HG03159 (cell line): ENCODE data around the gene CHCHD6.
A peak's percentile ranks its signal among the peaks of the same experiment; 100 is the strongest.

Source experiments
- ATAC-seq: cut with Tn5 transposase; IDR thresholded peaks from one replicate; pipeline ENCODE4 v1.9.1; 2021; ENCODE audit warnings: mild to moderate bottlenecking, moderate library complexity; ENCODE audit not compliant: unreplicated experiment

CHCHD6 gene

DNA sequence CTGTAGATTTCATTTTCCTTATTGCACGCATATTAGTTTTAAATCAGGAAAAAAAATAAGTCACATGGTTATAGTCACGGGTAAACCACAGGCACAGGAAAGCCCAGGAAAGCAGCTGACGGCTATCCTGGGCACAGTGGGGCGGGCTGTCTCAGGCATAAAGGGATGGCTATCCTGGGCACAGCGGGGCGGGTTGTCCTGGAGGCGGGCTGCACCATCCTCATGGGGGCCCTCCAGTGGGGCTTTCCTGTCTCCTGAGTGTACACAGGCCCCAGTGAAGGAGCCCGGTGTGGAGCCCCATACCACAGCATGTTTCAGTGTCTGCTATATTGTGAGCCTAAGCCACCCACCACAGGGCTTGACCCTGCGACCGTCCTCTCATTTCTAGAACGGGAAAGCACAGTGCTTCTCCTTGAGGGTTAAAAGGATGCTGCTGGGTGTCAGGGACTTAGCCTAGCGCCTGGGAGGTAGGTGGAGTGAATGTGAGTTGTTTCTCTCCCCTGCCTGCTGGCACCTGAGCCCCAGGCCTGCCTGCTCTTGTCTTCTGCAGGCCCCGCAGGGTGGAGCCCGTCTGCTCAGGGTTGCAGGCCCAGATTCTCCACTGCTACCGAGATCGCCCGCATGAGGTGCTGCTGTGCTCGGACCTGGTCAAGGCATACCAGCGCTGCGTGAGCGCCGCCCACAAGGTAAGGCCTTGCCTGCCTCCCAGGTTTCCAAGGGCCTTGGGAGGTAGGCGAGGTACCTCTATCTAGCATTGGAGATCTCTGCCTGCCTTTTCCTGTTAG, 253.0 kb downstream of the CHCHD6 start:
- ATAC-seq = no peak

DNA sequence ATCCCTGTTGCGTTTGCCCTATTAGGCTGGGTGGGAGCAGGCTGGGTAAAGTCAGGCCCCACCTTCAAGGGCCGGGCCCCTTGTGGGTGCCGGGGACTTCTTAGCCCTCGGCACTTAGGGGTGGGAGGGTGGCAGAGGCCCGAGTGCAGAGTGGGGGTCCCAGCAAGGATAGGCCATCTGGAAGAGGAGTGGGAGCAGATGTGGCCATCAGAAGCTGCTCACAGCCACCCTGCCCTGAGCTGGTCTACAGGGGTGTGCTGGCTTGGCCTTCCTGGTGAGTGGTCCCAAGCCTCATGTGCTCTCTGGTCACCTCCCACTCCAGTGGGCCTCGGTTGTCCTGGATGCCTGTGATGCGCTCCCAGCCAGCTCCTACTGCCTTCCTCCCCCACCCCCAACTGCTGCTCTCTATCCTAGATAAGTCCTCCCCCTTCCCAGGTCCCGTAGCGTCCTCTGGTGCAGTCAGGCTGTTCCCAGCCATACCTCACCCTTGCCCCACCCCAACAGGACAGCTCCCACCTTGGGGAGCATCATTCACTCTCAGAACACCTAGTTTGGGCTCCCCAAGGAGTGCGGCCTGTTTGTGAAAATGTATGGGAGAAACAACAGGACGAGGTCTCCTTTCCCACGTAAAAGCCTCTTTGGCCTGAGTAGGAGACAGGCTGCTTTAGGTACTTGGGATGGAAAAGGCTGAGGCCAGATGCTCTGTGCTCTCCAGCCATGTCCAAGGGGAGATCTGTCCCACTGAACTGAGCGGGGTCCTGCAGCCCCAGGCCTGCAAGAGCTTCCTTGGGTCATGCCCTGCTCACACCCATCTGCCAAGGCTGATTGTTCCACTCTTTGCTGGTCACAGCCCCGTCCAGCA, 254.0 kb downstream of the CHCHD6 start:
- no peak for ATAC-seq

DNA sequence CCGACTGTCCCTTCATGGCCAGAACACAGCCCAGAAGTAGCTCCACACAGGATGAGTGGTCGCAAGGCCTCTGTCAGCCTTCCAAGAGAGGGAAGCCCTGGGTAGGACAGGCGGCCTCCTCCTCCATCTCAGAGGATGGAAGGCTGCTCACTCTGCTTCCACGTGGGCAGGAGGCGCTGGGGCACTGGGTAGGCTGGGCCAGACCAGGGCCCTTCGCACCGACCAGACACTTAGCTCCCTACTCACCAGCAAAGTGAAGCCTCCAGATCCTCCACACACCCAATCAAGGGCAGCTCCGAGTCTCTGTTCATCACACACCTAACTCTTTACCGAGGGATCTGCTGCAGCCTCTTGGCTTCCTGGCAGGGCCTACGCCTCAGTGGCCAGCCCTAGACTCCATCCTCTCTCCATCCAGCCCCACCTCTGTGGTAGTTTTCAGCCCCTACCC, 254.6 kb downstream of the CHCHD6 start:
- no peak for ATAC-seq

DNA sequence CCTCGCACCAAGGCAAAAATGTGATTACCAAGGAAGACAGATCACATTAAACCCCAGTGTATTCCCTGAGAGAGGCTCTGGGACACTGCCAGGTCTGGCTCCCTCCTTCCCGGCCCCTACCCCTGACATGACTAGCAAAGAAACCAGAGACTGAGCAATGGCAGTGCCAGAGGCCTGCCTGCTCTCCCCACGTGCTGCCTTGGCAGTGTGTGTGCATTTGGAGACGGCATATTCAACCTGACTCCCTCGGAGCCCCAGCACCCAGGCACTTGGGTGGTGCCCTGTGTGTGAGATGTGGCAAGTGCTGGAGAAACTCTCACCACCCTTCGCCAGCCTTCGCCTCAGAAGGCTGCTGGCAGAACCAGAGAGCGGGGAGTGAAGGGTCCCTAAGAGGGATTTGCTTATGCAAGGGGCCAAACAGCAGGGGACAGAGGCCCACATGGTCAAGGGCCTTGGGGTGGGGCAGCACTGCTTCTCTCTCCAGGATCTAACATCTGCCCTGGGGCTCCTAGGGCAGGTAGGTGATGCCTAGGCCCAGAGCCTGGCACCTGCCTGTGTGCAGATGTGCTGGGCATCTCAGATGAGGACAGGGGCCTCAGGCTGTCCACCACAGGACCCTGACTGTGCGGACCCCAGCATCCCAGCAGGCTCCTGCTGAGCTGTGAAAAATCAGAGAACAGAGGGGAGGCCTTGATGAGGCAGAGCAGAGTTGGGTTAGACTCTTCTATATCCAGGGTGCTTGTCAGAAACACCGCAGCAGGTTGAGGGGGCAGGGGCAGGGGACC, 255.3 kb downstream of the CHCHD6 start:
- no peak for ATAC-seq

DNA sequence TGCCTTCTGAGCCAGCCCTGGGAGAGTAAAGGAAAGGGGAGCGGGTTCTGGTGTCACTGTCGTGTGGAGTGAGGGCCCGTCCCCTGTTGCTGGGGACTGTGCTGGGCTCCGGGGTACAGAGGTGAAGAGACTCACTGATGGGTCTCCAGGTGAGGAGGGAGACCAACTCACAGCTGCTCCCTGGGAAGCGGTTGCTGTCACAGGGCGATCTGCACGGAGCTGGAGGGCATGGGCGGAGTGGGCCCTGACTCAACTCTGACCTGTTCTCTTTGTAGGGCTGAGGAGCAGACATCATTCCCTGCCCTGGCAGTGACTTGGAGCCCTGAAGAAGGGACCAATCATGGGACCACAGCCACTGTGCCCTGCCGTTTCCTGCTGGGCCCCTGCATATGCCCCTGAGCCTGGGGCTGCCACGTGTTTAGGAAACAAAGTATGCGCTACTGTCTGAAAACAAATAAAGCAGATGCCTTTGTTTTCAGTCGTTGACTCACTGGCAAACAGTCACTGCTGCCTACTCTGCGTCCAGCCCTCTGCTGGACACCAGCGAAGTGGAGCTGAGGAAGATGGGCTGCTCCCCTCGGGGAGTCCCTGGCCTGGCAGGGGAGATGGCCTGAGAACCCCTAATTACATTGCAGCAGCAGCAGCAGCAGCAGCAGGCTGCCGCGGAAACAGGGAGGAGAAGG, 256.0 kb downstream of the CHCHD6 start:
- no peak for ATAC-seq

DNA sequence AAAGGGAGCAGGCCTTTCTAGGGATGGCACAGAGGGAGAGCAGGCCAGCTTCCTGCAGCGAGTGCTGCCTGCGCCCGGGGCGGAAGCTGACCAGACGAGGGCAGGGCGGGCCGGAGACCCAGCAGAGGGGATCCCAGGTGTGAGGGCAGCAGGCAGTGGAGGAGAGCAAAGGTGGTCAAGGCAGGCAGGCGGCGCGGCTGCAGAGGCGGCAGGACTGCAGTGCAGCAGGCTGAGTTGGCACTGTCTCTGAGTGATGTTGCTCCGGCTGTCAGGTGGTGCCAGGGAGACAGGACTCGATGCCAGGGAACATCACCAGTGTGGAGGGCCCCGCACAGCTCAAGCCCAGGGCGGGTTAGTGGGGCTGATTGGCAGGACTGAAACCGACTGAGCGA, 256.6 kb downstream of the CHCHD6 start:
- no peak for ATAC-seq

DNA sequence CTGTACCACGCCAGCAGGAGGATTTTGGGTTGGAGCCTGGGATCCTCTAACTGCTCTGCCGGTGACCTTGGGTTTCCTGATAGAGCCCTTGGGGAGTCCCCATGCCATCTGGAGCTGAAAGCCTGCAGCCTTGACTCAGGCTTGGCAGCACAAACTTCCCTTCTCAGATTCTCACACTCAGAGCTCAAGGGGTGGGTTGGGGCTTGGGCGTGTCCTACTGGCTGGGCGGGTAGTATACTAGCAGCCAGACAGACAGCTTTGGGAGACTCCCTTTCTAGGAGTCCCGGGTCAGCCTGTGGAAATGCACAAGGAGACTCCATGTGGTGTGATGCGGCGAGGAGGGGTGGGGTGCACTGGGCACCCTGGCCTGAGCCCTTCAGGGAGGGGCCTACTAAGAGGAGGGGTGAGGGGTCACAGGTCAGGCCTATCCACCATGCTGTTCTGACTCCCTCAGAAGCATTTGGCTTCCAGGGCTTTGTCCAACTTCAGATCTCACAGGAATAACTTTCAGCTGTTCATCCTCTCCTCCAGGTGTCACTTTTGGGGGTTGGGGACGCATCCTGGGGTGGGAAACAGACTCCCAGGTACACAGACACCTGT, 257.3 kb downstream of the CHCHD6 start:
- peak; percentile 71 for ATAC-seq

DNA sequence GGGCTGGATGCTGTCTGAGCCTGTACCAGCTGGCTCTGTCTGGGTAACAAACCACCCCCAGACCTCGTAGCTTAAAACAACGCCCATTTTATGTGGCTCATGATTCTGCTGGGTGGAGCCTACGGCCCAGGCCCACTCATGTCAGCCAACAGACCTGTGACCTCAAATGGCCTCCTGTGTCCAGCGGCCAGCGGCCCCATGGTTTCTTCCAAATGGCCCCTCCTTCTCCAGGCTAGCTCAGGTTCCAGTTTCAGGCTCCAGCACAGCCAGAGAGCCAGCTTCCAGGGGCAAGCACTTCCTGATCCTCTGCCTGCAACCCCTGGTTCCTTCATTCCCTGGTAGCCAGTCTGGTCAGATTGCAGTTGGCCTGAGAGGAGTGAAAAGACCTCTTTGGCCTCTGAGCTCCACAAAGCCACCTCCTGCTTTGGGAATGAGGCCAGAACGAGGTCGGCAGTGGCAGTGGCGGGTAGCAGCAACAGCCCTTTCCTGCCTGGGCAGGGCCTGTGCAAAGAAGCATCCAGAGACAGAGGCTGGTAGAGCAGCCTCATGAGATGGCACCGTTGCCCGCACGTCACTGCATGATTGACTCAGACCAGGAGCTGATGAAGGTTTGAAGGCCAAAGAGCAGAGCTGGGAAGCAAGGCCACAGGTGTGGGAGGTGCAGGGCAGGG, 257.9 kb downstream of the CHCHD6 start:
- ATAC-seq = no peak

DNA sequence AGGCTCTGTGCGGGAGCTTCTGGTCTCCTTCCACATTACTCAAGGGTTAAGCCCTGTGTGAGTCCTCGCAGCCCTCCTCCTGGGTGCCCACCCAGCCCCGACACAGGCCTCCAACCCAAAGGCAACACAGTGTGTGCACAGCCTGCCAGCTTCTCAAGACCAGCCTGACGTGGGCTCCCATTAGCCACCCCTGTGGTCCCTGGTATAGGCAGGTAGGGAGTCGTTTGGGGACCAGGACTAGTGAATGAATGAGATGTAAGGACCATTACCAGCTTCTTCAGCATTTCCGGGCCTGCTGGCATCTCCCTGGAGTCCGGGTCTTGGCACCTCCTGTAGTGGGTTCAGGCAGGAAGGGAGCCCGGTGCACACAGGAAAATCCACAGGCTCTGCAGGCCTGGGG, 258.7 kb downstream of the CHCHD6 start:
- no peak for ATAC-seq

DNA sequence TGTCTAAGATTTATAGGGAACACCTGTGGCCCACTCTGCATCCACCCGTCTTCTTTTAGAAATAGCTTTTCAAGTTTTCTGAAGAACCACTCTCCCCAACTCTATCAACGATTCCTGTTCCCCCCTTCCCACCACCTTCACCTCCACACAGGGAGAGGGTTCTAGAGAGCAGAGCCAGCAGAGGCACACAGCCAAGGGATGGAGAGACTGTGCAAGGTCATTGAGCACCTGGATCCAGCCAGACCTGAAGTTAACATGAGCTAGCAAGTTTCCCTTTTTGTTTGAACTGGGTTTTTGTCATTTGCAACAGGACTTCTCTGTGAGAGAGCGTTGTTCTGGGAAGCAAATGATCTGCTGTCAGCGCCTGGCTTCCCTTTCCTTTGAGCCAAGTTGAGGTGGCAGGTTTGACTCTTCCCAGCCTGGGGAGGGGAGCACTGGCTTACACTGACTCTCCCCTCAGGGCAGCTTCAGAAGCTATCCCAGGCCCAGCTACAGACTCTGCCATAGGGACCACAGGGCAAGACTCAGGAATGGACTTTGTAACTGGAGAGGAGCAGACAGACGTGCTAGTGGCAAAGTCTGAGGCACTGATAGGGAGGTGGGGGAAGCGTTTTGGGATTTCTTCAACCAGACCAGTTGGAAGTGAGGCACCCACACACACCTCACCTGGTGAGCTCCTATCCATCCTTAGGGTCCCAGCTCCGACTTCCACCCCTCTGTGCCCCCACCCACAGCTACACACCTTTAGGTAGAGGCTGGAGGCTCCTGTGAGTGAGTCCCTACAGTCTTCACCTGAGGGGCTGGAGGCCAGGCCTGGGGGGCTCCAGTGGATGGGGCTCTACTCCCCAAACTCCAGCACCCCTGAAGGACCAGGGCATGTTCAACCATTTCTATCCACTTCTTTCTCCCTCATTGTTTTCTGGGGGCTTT, 259.5 kb downstream of the CHCHD6 start:
- ATAC-seq = no peak

DNA sequence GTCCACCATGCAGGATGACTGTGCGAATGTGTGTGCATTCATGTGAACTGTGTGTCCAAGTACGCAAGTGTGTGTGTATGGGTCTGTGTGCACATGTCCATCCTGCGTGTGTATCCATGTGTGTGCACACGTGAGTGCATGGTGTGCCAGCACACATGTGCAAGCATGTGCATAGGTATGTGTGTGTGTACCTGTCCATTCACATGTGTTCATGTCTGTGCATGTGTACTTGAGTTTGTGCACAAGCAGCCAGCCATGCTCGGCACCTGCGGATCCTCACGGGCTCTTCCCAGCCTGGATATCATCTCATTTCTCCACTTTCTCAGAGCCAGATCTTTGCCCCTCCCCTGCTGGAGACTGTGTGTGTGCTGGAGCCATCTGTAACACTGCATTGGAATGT, 260.2 kb downstream of the CHCHD6 start:
- no peak for ATAC-seq

DNA sequence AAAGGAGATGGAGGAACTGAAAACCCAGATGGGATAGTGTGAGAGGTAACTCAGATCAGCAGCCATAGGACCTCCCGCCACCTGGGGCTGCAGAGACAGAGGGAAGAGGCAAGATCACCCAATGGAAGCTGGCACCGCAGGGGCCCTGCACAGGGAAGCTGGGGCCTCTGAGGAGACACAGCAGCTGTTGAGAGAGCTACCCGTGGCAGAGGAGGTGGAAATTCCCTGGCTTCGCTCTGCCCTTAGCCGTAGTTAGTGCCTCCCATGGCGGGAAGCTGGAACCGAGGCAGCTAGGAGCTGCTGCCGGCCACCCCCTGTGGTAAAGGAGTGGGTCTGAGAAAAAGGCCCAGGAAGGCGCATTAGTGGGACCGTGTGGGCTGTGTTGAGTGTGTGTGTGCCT, 260.9 kb downstream of the CHCHD6 start:
- no peak for ATAC-seq

DNA sequence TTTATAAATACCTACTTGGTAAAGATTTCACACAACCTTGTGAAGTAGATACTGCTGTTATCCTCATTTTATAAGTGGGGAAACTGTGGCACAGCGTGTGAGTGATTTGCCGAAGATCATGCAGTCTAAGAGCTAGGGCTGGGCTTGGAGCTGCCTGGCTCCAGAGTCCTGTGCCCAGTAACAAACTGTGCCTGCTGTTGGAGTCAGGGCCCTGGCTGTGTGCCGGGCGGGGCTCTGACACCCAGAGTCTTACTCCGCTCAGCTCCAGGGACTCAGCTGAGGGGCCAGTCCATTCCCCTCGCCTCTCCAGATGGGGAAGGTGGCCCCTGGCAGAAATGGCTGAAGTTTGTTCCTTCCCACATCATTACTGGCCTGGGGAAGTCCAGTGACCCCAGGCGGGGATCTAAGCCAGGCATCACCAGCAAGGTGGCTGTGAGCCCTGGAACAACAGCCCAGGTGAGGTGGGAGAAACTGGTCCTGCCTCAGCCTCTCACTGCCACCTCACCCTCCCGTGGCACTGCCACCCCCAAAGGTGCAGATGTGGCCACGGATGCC, 261.6 kb downstream of the CHCHD6 start:
- ATAC-seq = no peak

DNA sequence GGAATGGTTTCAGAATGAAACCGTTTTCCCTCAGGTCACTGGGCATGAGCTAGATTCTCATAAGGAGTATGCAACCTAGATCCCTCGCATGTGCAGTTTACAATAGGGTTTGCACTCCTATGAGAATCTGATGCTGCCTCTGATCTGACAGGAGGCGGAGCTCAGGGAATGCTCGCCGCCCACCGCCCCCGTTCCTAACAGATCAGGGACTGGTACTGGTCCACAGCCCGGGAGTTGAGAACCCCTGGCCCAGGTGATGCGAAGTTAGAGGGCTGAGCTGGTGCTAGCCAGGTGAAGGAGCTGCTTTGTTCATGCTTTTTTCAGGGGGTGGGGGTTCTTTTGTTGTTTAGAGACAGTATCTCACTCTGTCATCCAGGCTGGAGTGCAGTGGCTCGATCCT, 263.3 kb downstream of the CHCHD6 start:
- ATAC-seq = no peak

DNA sequence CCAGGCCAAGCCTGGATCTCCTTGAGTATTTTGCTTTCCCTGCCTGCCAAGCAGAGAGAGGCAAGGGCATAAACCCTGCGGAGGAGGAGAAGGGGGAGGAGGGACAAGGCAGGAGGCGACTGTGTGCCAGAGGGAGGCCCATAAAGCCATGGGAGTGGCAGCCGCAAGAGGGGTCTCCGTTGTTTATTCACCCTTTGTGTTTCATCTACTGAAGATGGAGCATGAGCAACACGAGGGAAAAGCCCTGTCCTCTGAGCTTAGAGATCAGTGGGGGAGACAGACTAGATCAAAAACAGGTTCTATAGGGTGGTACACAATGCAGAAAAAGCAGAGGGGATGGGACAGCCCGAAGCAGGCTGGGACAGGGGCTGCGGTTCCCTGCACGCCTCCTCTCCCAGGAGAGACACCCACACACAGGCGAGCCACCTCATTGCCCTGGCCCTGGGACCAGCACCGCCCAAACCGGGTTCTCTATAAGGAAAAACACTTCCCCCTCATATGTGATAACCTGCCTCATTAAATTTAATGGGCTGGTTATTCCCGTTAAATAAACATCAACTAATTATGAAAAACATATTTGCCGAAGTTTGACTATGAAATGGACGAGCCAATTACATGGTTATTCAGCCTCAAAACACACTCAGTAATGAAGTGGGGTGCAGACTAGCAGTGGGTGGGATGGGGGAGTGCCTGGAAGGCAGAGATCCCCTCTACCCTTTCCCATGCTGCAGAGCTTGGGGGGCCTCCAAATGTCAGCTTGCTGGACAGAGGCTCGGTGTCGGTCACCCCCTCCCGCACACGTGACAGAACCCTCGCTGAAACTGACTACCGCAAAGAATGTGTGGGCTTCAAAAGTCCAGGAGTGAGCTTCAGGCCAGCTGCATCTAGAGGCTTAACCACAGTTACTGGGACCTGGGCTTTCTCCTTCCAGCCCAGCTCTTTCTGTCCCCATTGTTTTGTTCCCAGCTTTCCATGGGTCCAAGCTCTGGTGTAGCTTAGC, 264.7 kb downstream of the CHCHD6 start:
- no peak for ATAC-seq

DNA sequence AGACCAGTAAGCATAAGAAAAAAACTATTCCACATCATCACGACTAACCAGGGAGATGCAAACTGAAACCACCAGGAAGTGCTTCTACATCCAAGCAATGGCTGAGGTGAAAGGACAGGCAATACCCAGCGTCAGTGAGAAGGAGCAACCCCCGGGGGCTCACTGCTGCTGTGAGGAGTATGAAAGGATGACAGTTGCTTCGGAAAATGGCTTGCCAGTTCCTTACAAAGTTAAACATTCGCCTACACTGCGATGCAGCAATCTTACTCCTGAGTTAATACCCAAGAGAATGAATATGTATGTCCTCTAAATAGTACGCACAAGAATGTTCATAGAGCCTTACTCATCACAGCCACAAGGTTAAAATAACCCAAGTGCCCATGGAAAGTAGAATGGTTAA, 265.5 kb downstream of the CHCHD6 start:
- ATAC-seq = no peak

DNA sequence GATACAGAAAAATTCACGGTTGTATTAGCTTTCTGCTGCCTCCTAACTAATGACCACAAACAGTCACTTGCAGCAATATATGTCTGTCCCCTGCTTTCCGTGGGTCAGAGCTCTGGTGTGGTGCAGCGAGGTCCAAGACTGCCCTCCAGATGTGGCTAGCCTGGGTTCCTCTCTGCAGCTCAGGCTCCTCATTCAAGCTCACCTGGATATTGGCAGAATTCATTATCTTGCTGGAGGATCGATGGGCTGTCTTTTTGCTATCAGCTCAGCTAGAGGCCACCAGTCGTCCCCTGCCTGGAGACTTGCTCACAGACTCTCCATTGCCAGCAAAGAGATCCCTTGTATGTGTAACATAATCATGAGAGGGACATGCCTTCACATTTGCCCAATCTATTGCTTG, 266.1 kb downstream of the CHCHD6 start:
- ATAC-seq = no peak
